IMR-90 (cell line): ENCODE measurements around the gene TMTC1.

Source experiments
- POLR2A ChIP-seq: IDR thresholded peaks from 2 replicates; pipeline ENCODE4 v1.6.1; 2012; ENCODE audit warnings: mild to moderate bottlenecking, low read depth, low read length
- RAD21 ChIP-seq: IDR thresholded peaks from 2 replicates; pipeline ENCODE4 v1.6.1; 2012; ENCODE audit warnings: low read length, improper control_type of control experiment
- SMC3 ChIP-seq: fragments of 150-350 bp; IDR thresholded peaks from 2 replicates; pipeline ENCODE4 v1.6.1; 2016; ENCODE audit warnings: low read depth, mild to moderate bottlenecking, antibody characterized with exemption, low read length, moderate library complexity
- TF ChIP-seq, protein P1 (sequence below): conservative IDR thresholded peaks from 2 replicates; pipeline ENCODE4 v1.5.1; 2012; ENCODE audit warnings: mild to moderate bottlenecking, low read depth, low read length, improper control_type of control experiment

DNA sequence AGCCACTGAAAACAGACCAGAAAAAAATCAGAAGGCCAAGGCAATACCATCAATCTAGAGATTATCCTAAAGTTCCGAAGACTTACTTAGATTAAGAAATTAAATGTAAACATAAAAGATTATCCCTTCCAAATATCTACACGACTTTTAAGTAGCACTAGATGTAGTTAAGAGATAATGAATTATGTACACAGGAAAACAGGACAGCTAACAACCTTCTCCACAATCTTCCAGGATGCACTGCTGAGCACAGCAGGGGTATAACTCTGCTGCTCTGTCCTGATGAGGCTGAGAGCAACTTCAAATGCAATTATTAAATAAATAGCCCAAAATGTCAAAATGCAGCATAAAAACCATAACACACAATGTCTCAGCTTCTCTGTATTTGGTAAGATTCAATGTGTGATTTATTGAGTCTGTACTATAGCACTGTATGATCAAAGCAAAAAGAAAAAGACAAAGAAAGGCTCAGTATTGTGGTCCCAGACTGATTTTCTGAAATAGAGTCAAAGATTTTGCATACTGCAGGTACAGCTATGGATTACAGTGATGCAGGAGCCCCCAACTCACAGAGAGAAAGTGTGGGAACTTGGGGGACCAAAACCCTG, 56.9 kb downstream of the TMTC1 start:
- TF ChIP-seq POLR2A (no peak), RAD21 (no peak), SMC3 (no peak)
- TF ChIP-seq, protein P1, sequence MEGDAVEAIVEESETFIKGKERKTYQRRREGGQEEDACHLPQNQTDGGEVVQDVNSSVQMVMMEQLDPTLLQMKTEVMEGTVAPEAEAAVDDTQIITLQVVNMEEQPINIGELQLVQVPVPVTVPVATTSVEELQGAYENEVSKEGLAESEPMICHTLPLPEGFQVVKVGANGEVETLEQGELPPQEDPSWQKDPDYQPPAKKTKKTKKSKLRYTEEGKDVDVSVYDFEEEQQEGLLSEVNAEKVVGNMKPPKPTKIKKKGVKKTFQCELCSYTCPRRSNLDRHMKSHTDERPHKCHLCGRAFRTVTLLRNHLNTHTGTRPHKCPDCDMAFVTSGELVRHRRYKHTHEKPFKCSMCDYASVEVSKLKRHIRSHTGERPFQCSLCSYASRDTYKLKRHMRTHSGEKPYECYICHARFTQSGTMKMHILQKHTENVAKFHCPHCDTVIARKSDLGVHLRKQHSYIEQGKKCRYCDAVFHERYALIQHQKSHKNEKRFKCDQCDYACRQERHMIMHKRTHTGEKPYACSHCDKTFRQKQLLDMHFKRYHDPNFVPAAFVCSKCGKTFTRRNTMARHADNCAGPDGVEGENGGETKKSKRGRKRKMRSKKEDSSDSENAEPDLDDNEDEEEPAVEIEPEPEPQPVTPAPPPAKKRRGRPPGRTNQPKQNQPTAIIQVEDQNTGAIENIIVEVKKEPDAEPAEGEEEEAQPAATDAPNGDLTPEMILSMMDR, result no peak
